Right atrium auricular region (tissue), 2 donors: ENCODE data around the gene FGF10. TPM values are rescaled to one million over a fixed set of nuclear protein-coding genes. Genes with fewer than 3 reads are reported as not detected.

ENCODE experiments used
- DNase-seq: peaks from one replicate; pipeline ENCODE4 v3.0.0-alpha.2; 2019; ENCODE audit warnings: low spot score
- H3K27ac ChIP-seq, 2 donors: fragments of 200-600 bp; sonication (generic); 1 replicate in 1 of 2; 2 replicates in 1 of 2; pipeline ENCODE4 v1.5.1; 2016 to 2019
- H3K27me3 ChIP-seq, 2 donors: fragments of 200-600 bp; sonication (generic); one replicate each; pipeline versions ENCODE4 v1.5.1 to v1.6.0; 2017 to 2019
- H3K36me3 ChIP-seq: fragments of 200-600 bp; sonication (generic); one replicate; pipeline ENCODE4 v1.5.1; 2016
- H3K4me1 ChIP-seq, 2 donors: fragments of 200-600 bp; sonication (generic); one replicate each; pipeline versions ENCODE4 v1.5.1 to v1.6.0; 2017 to 2019
- H3K4me3 ChIP-seq, 2 donors: fragments of 200-600 bp; sonication (generic); 1 replicate in 1 of 2; 2 replicates in 1 of 2; pipeline ENCODE4 v1.5.1; 2017 to 2019; ENCODE audit warnings: mild to moderate bottlenecking in 1 of 2, moderate library complexity in 1 of 2
- H3K9me3 ChIP-seq, 2 donors: fragments of 200-600 bp; sonication (generic); one replicate each; pipeline ENCODE4 v1.5.1; 2019
- total RNA-seq, 2 donors: library from RNA; depleted of rRNA; stranded (reverse); fragments of >200 nt; gene quantifications; one replicate each; pipeline ENCODE4 v1.1.0, GENCODE V29; 2016
- TF ChIP-seq, protein P1 (sequence below), 2 donors: fragments of 200-600 bp; sonication (generic); IDR thresholded peaks; one replicate each; pipeline ENCODE4 v1.5.1; 2019; ENCODE audit warnings: antibody characterized with exemption in 2 of 2

FGF10 gene
- total RNA-seq, 2 donors from 2014 or later, result 0.19 to 0.75 TPM

GRCh38 chr5:44396312-44396711, 7.1 kb upstream of the FGF10 start:
- Histone ChIP-seq H3K27me3 (no peaks in the 10 kb centered on the region), H3K9me3 (no peaks in the 10 kb centered on the region), H3K27ac (no peak overlapping the region), H3K4me1 (no peaks in the 10 kb centered on the region), H3K4me3 (no peak overlapping the region), H3K36me3 (no peaks in the 10 kb centered on the region)
- DNase-seq, result no peak
- TF ChIP-seq, protein P1, sequence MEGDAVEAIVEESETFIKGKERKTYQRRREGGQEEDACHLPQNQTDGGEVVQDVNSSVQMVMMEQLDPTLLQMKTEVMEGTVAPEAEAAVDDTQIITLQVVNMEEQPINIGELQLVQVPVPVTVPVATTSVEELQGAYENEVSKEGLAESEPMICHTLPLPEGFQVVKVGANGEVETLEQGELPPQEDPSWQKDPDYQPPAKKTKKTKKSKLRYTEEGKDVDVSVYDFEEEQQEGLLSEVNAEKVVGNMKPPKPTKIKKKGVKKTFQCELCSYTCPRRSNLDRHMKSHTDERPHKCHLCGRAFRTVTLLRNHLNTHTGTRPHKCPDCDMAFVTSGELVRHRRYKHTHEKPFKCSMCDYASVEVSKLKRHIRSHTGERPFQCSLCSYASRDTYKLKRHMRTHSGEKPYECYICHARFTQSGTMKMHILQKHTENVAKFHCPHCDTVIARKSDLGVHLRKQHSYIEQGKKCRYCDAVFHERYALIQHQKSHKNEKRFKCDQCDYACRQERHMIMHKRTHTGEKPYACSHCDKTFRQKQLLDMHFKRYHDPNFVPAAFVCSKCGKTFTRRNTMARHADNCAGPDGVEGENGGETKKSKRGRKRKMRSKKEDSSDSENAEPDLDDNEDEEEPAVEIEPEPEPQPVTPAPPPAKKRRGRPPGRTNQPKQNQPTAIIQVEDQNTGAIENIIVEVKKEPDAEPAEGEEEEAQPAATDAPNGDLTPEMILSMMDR (IDR thresholded peaks at IDR 0.05), result no peak

DNA sequence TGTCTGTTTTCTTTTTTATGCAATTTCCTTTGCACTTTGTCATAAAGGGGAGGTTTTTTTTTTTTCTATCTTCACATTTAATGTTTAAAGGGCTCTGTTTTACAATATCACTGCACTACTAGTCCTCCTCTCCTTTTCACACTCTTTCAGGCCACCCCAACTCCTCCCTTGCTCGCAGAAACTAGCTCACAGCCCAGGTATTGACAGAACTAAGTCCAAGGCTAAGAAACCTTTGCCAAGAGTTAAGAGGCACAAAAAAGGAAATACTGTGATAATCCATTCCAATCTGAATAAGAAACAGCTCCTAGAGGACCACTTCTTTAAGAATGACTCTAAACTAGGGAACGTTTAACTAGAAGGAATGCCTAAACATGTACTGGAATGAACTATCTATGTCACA, 1.1 kb upstream of the FGF10 start:
- no peaks in the 10 kb centered on the region for H3K36me3 ChIP-seq
- no peaks in the 10 kb centered on the region for H3K9me3 ChIP-seq
- H3K4me3 ChIP-seq, result no peak overlapping the region
- H3K27me3 ChIP-seq, result peaks cover 0 to 12% of the 10 kb centered on the region in 2 donors
- H3K4me1 ChIP-seq, result peaks cover 0 to 20% of the 10 kb centered on the region in 2 donors
- TF ChIP-seq, protein P1 (IDR thresholded peaks at IDR 0.05), result no peak
- DNase-seq, result no peak
- no peak overlapping the region for H3K27ac ChIP-seq

- Histone ChIP-seq H3K9me3 (no peaks in the 10 kb centered on the region), H3K36me3 (no peaks in the 10 kb centered on the region), H3K4me3 (peak overlapping the region; percentile 33 to 46), H3K4me1 (peaks cover 0 to 20% of the 10 kb centered on the region in 2 donors), H3K27ac (no peak overlapping the region), H3K27me3 (peaks cover 0 to 12% of the 10 kb centered on the region in 2 donors)
- TF ChIP-seq, protein P1 (IDR thresholded peaks at IDR 0.05), result no peak
- DNase-seq, result no peak
These were observed 563 bp upstream of the FGF10 start for GRCh38 chr5:44389823-44390143.

DNA sequence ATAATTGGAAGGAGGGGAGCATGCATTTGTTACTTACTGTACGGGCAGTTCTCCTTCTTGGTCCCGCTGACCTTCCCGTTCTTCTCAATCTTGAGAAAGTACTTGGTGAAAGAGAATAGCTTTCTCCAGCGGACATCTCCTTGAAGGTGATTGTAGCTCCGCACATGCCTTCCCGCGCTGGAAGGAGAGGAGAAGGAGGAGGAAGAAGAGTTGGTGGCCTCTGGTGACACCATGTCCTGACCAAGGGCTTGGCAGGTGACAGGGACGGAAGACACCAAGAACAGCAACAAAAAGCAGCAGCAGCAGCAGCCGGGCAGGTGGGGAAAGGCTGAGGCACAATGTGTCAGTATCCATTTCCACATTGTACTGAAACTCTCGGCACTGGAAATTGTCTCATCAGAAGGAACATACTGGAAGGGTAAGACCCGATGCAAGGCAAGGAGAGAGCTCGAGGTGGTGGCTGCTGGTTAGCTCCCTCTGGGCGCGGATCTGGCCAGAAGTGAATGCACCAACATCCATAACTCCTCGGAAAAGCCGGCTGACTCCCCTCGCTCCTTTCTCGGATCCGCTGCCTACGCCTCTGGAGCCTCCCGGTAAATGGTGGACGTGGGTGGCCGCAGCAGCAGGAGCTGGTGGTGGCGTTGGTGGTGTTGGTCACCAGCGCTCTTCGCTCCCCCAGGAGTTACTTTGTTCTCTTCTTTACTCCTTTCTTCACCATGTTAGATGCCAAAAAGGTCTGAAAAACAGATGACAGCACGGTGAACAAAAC, 715 bp downstream of the FGF10 start:
- TF ChIP-seq, protein P1 (IDR thresholded peaks at IDR 0.05), result no peak
- Histone ChIP-seq H3K36me3 (no peaks in the 10 kb centered on the region), H3K9me3 (no peaks in the 10 kb centered on the region), H3K4me1 (peaks cover 0 to 20% of the 10 kb centered on the region in 2 donors), H3K27me3 (peaks cover 0 to 12% of the 10 kb centered on the region in 2 donors), H3K4me3 (peak overlapping the region; percentile 33 to 46), H3K27ac (peak overlapping the region in 1 of 2 donors; percentile 0)
- no peak for DNase-seq

DNA sequence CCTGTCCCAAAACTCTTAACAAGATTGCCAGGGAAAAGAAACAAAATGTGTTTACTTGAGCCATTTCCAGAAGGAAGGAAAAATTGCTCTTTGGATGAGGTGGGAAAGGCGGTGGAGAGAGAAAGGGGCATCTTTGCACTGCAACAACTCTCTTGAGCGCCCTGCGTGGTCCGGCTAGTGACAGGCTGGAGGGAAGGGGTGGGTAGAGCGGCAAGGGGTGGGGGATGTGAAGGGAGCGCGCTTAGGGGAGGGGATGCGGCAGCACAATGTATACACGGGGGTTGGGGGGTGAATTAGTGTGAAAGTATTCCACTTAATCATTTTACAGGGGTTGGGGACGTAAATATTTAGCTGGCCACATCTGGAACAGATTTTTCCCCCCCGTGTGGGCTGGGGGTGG, 1.3 kb downstream of the FGF10 start:
- Histone ChIP-seq H3K36me3 (no peaks in the 10 kb centered on the region), H3K4me1 (peaks cover 0 to 20% of the 10 kb centered on the region in 2 donors), H3K27me3 (peaks cover 0 to 12% of the 10 kb centered on the region in 2 donors), H3K9me3 (no peaks in the 10 kb centered on the region), H3K4me3 (peak overlapping the region; percentile 33 to 46), H3K27ac (no peak overlapping the region)
- DNase-seq, result no peak
- TF ChIP-seq, protein P1 (IDR thresholded peaks at IDR 0.05), result no peak

GRCh38 chr5:44387406-44387805, 1.8 kb downstream of the FGF10 start:
- H3K27ac ChIP-seq, result no peak overlapping the region
- peaks cover 0 to 20% of the 10 kb centered on the region in 2 donors for H3K4me1 ChIP-seq
- TF ChIP-seq, protein P1 (IDR thresholded peaks at IDR 0.05), result no peak
- H3K9me3 ChIP-seq, result no peaks in the 10 kb centered on the region
- no peaks in the 10 kb centered on the region for H3K36me3 ChIP-seq
- no peak for DNase-seq
- peak overlapping the region in 1 of 2 donors; percentile 33 for H3K4me3 ChIP-seq
- H3K27me3 ChIP-seq, result peaks cover 0 to 12% of the 10 kb centered on the region in 2 donors
